Inflammatory macrophage treated with lipopolysaccharide for 1 hour (primary cell): ENCODE results near the gene GALNT6.
"Not testable (repeated sequence)": the region's sequence is repeated elsewhere in the genome, so short reads cannot be mapped to it uniquely, and the experiment has no call there.

Experiments
- DNase-seq, 2 donors: peaks; one replicate each; pipeline ENCODE4 v3.0.0-alpha.2; 2020 to 2022

Gene GALNT6

GRCh38 chr12:51349026-51349425, 42.2 kb downstream of the GALNT6 start:
- DNase-seq = no peak

GRCh38 chr12:51348116-51348515, 43.1 kb downstream of the GALNT6 start:
- no peak for DNase-seq

GRCh38 chr12:51346581-51346980, 44.6 kb downstream of the GALNT6 start, which contains the start of gene CELA1:
Gene CELA1 (minus strand): TSS chr12:51346679. CDS start chr12:51346638, 41 bp downstream.
- no peak for DNase-seq

- DNase-seq = no peak
Measured at GRCh38 chr12:51345681-51346080, 45.5 kb downstream of the GALNT6 start.

- DNase-seq = no peak
Measured at GRCh38 chr12:51343201-51343600, 48.0 kb downstream of the GALNT6 start.

- DNase-seq = no peak
Measured at GRCh38 chr12:51342416-51342815, 48.8 kb downstream of the GALNT6 start.

GRCh38 chr12:51341251-51342007, 49.8 kb downstream of the GALNT6 start:
- DNase-seq = peak; percentile 59 to 94

- no peak for DNase-seq
Measured at GRCh38 chr12:51339750-51340149, 51.5 kb downstream of the GALNT6 start.

- not testable (repeated sequence) for DNase-seq
Measured at GRCh38 chr12:51337336-51337735, 53.9 kb downstream of the GALNT6 start.

- DNase-seq = peak; percentile 40 to 44
Measured at GRCh38 chr12:51335931-51336330, 55.3 kb downstream of the GALNT6 start.

GRCh38 chr12:51334764-51335163, 56.4 kb downstream of the GALNT6 start:
- DNase-seq = no peak

GRCh38 chr12:51333536-51333935, 57.7 kb downstream of the GALNT6 start:
- no peak for DNase-seq

GRCh38 chr12:51330186-51330585, 61.0 kb downstream of the GALNT6 start:
- DNase-seq = no peak

- DNase-seq = peak; percentile 51 to 82
Measured at GRCh38 chr12:51329742-51330141, 61.5 kb downstream of the GALNT6 start.

GRCh38 chr12:51328587-51328986, 62.6 kb downstream of the GALNT6 start:
- DNase-seq = no peak

- DNase-seq = peak; percentile 69 to 81
Measured at GRCh38 chr12:51326698-51327439, 64.3 kb downstream of the GALNT6 start.

GRCh38 chr12:51324953-51325352, 66.3 kb downstream of the GALNT6 start:
- DNase-seq = peak in 1 of 2 donors; percentile 49

- DNase-seq = peak; percentile 44 to 54
Measured at GRCh38 chr12:51323966-51324895, 67.0 kb downstream of the GALNT6 start, which contains the start of gene BIN2. Gene BIN2 (minus strand): TSS chr12:51324174. CDS start chr12:51324102, 72 bp downstream.

GRCh38 chr12:51323317-51323960, 67.8 kb downstream of the GALNT6 start:
- no peak for DNase-seq

- DNase-seq = peak in 1 of 2 donors; percentile 32
Measured at GRCh38 chr12:51322452-51322851, 68.8 kb downstream of the GALNT6 start.

GRCh38 chr12:51321882-51322281, 69.3 kb downstream of the GALNT6 start:
- no peak for DNase-seq

GRCh38 chr12:51320695-51321320, 70.4 kb downstream of the GALNT6 start:
- no peak for DNase-seq
